Activated gamma-delta T cell (primary cell): ENCODE data around the gene MPHOSPH8.

Experiments
- DNase-seq: peaks from one replicate; lab custom pipeline; 2025; lab: John Stamatoyannopoulos, UW
- total RNA-seq, 2 donors: gene quantifications; one replicate each; lab custom pipeline; 2026; lab: John Stamatoyannopoulos, UW

Gene MPHOSPH8
- total RNA-seq = 170 to 206 reads per million in 2 donors

- DNase-seq = peak; percentile 80
Measured at GRCh38 chr13:19633479-19634255, at the start of gene MPHOSPH8. Gene MPHOSPH8 (plus strand): TSS chr13:19633659. CDS start chr13:19633749, 90 bp downstream.

GRCh38 chr13:19586904-19587634, 46.4 kb upstream of the MPHOSPH8 start:
- DNase-seq = peak; percentile 38

- DNase-seq = no peak
Measured at GRCh38 chr13:19587635-19588300, 45.7 kb upstream of the MPHOSPH8 start.

GRCh38 chr13:19589312-19589711, 44.1 kb upstream of the MPHOSPH8 start:
- DNase-seq = no peak

GRCh38 chr13:19590423-19590822, 43.0 kb upstream of the MPHOSPH8 start:
- DNase-seq = no peak

GRCh38 chr13:19591864-19592263, 41.6 kb upstream of the MPHOSPH8 start:
- no peak for DNase-seq

- DNase-seq = no peak
Measured at GRCh38 chr13:19592657-19593180, 40.7 kb upstream of the MPHOSPH8 start.

GRCh38 chr13:19596086-19596485, 37.4 kb upstream of the MPHOSPH8 start:
- no peak for DNase-seq

GRCh38 chr13:19596960-19597361, 36.5 kb upstream of the MPHOSPH8 start:
- no peak for DNase-seq

GRCh38 chr13:19597523-19597922, 35.9 kb upstream of the MPHOSPH8 start:
- no peak for DNase-seq

- DNase-seq = peak; percentile 20
Measured at GRCh38 chr13:19601749-19602725, 31.4 kb upstream of the MPHOSPH8 start.

GRCh38 chr13:19604306-19604705, 29.2 kb upstream of the MPHOSPH8 start:
- DNase-seq = no peak

- DNase-seq = no peak
Measured at GRCh38 chr13:19605161-19605955, 28.1 kb upstream of the MPHOSPH8 start.

GRCh38 chr13:19606152-19606551, 27.3 kb upstream of the MPHOSPH8 start:
- no peak for DNase-seq

- no peak for DNase-seq
Measured at GRCh38 chr13:19606737-19607136, 26.7 kb upstream of the MPHOSPH8 start.

GRCh38 chr13:19607523-19608078, 25.9 kb upstream of the MPHOSPH8 start:
- DNase-seq = no peak

GRCh38 chr13:19618977-19619376, 14.5 kb upstream of the MPHOSPH8 start:
- DNase-seq = no peak

GRCh38 chr13:19622193-19622592, 11.3 kb upstream of the MPHOSPH8 start:
- DNase-seq = no peak

GRCh38 chr13:19624265-19624664, 9.2 kb upstream of the MPHOSPH8 start:
- no peak for DNase-seq

GRCh38 chr13:19632915-19633478, 462 bp upstream of the MPHOSPH8 start:
- DNase-seq = no peak
